Activated CD4-positive, CD25-positive, alpha-beta regulatory T cell (primary cell): ENCODE data around the gene TLK1.

Experiments used
- DNase-seq, 4 experiments: peaks; one replicate each; lab custom pipeline; 2025; lab: John Stamatoyannopoulos, UW

The TLK1 gene

DNA sequence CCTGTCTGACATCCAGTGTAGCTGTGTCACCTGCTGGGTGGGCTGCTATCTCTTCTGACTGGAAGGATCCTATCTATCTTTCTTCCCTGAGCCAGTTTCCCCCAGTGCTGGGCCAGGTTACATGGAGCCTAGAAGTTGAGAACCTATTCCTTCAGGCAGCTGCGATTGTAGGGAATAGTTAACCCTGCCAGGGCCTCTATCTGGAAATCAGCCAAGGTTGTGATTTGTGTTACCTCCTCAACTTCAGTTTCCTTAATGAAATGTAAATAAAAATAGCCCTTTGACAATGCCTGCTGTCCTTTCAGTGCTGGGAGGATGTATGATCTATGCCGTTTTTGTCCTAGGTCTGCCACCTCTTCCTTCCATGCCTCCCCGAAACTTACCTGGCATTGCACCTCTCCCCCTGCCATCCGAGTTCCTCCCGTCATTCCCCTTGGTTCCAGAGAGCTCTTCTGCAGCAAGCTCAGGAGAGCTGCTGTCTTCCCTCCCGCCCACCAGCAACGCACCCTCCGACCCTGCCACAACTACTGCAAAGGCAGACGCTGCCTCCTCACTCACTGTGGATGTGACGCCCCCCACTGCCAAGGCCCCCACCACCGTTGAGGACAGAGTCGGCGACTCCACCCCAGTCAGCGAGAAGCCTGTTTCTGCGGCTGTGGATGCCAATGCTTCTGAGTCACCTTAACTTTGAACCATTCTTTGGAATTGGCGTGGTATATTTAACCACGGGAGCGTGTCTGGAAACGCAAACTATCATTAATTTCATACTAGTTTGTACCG lies 195.1 kb downstream of the TLK1 start:
- no peak for DNase-seq

DNA sequence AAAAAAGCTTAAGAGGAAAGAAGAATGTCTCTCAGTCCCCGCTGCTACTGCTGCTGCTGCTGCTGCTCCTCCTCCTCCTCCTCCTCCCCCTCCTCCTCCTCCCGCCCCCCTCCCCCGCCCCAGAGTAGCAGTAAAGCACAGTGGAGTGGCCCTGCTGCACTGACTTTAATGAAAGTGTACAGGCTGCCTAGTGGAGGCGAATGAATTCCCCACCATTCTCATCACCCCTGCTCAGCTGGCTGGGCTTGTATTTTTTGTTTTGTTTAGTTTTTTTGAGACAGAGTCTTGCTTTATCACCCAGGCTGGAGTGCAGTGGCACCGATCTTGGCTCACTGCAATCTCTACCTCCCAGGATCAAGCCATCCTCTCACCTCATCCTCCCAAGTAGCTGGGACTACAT lies 197.3 kb downstream of the TLK1 start:
- no peak for DNase-seq

DNA sequence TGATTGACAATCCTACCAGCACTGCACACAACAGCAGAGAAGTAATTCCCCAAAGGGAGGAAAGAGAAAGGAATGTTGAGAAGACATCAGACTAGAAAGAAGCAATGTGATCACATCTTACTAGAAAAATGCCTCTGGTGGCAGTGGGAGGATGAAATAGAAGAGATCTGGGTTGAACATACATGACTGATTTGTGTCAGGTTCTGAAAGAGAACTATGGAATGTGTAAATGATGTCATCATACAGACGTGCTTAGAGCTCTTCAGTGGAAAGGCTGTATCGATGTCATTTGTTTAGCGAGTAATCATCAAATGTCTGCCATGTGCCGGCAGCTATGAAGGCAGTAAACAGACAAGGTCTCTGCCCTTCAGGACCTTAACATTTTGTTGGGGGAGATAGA lies 206.8 kb downstream of the TLK1 start:
- DNase-seq = no peak

DNA sequence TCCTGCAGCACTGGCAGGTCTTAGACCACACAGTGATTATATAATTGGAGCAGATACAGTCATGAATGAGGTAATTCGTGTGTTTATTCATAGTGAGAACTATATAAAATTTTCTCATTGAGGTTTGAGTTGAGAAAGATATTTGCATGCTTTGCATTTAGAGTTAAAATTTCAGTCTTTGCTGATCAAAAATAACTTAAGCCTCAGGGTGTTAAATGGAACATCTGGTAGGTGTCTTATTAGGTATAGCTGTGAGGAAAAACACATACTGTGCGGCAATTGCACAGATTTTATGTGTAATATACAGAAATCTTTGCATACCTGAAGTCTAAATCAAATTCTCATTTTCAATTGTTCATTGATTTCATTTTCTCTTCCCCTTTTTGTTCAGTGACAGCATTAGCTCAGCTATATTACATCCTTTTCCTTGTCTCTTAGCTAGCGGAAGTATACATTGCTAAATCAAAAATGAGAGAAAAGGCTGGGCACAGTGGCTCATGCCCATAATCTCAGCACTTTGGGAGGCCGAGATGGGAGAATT lies 210.4 kb downstream of the TLK1 start:
- no peak for DNase-seq

DNA sequence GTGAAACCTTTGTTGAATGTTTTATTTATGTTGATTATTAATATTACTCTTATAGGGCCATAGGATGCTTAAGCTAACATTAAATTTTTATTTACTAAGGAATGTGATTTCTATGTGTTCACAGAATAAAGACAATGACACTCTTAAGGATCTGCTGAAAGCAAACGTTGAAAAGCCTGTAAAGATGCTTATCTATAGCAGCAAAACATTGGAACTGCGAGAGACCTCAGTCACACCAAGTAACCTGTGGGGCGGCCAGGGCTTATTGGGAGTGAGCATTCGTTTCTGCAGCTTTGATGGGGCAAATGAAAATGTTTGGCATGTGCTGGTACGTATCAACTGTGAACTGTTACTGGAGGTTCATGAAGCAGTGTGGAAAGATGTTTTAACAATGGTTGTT lies 211.3 kb downstream of the TLK1 start:
- no peak for DNase-seq

DNA sequence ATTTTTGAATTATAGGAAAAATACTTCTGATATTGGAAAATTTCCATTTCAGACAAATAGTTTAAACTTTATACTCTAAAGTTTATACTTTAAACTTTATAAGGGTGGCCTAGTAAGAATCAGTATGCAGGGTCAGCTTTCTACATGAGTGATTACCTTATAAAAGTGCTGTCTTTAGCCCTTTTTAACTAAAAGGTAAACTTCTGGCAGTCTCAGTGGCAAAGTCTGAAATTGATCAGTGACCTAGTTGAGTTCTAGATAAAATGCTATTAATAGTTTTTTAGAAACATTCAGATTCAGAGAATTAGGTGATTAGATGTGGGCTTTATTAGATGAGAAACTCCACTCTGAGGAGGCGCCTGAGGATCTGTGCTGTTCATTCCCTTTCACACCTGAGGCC lies 216.1 kb downstream of the TLK1 start:
- no peak for DNase-seq

DNA sequence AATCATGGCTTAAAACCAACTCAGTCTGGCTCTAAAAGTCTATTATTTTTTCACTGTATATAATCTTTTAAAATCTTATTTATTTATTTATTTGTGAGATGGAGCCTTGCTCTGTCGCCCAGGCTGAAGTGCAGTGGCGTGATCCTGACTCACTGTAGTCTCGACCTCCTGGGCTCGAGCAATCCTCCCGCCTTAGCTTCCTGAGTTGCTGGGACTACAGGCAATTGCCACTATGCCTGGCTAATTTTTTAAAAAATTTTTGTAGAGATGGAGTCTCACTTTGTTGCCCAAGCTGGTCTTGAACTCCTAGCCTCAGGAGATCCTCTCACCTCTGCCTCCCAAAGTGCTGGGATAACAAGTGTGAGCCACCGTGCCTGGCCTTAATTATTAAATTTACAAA lies 217.1 kb downstream of the TLK1 start:
- no peak for DNase-seq

DNA sequence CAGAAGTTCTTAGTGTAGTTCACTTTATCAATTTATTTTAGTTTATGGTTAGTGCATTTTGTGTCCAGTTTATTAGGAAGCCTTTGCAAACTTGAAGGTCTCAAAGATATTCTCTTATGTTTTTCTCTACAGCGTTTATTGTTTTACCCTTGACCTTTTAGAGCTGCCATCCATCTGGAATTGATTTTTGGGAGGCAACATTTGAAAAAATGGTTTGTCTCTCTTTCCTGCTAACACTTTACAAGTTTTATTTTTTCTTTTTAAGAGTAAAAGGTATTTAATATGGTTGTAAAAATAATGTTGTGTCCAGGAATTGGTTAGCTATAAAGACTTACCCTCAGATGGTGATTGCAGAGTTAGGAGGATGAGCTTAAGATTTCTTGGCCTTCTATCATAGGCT lies 217.7 kb downstream of the TLK1 start:
- no peak for DNase-seq

DNA sequence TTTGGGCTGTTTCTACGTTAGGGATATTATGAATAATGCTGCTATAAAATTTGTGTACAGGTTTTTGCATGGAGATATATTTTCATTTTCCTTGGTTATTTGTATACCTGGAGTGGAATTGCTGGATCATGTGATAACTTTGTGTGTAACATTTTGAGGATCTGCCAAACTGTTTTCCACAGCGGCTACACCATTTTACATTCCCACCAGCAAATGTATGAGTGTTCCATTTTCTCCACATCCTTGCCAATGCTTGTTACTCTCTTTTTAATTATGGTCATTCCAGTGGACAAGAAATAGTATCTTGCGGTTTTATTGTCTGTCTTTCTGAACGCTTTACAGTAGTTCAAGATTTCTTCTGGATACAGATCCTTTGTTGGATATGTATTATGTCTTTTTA lies 218.1 kb downstream of the TLK1 start:
- DNase-seq = no peak
